GM23338 (cell line): ENCODE results near the gene MSN. TPM values are rescaled to one million over a fixed set of nuclear protein-coding genes. Genes with fewer than 3 reads are reported as not detected.

Experiments used
- ATAC-seq: fragments of 200-7000 bp; cut with Tn5 transposase; 3 replicates; pipeline ENCODE4 v1.9.1; 2020
- DNase-seq: peaks from one replicate; pipeline ENCODE4 v3.0.0-alpha.2; 2015; ENCODE audit warnings: low spot score
- H2AFZ ChIP-seq: fragments of 200-600 bp; sonication (generic); 2 replicates; pipeline ENCODE4 v1.8.0; 2016; ENCODE audit warnings: antibody characterized with exemption, mild to moderate bottlenecking, moderate library complexity
- H3F3A ChIP-seq: fragments of 200-600 bp; sonication (generic); replicated peaks from 2 replicates; pipeline ENCODE4 v1.8.0; 2017; ENCODE audit warnings: antibody characterized with exemption, mixed run types, low read depth
- H3K27ac ChIP-seq: fragments of 200-600 bp; sonication (generic); 2 replicates; pipeline ENCODE4 v1.6.1; 2016; ENCODE audit warnings: low read depth
- H3K27me3 ChIP-seq: fragments of 200-600 bp; sonication (generic); 2 replicates; pipeline ENCODE4 v1.8.0; 2016; ENCODE audit warnings: mild to moderate bottlenecking, mixed run types, moderate library complexity; ENCODE audit not compliant: insufficient read depth
- H3K36me3 ChIP-seq: fragments of 200-600 bp; sonication (generic); 2 replicates; pipeline ENCODE4 v1.8.0; 2016; ENCODE audit warnings: mild to moderate bottlenecking; ENCODE audit not compliant: insufficient read depth
- H3K4me1 ChIP-seq: fragments of 200-600 bp; sonication (generic); 2 replicates; pipeline ENCODE4 v1.8.0; 2016; ENCODE audit warnings: mild to moderate bottlenecking, moderate library complexity; ENCODE audit not compliant: insufficient read depth
- H3K4me2 ChIP-seq: fragments of 200-600 bp; sonication (generic); 2 replicates; pipeline ENCODE4 v1.7.1; 2017; ENCODE audit warnings: mixed run types
- H3K4me3 ChIP-seq: fragments of 200-600 bp; sonication (generic); 2 replicates; pipeline ENCODE4 v1.6.1; 2016; ENCODE audit warnings: mixed run types
- H3K79me2 ChIP-seq: fragments of 200-600 bp; sonication (generic); replicated peaks from 2 replicates; pipeline ENCODE4 v1.8.0; 2017; ENCODE audit warnings: mild to moderate bottlenecking; ENCODE audit not compliant: insufficient read depth
- H3K9me2 ChIP-seq: fragments of 200-600 bp; sonication (generic); 2 replicates; pipeline ENCODE4 v1.8.0; 2017; ENCODE audit not compliant: insufficient read depth
- H4K20me1 ChIP-seq: fragments of 200-600 bp; sonication (generic); replicated peaks from 2 replicates; pipeline ENCODE4 v1.8.0; 2017; ENCODE audit warnings: mild to moderate bottlenecking; ENCODE audit not compliant: insufficient read depth
- H3K27ac Mint-ChIP-seq: 2 replicates; pipeline ENCODE4 v1.8.0; 2020; ENCODE audit warnings: inconsistent platforms, mild to moderate bottlenecking, moderate library complexity, mixed read lengths
- H3K27me3 Mint-ChIP-seq: 3 replicates; pipeline ENCODE4 v1.8.0; 2022; ENCODE audit warnings: low read depth, mild to moderate bottlenecking, moderate library complexity, mixed read lengths, inconsistent platforms; ENCODE audit not compliant: insufficient read depth, poor library complexity
- H3K36me3 Mint-ChIP-seq: 3 replicates; pipeline ENCODE4 v1.8.0; 2021; ENCODE audit warnings: low read depth, mild to moderate bottlenecking, inconsistent platforms, moderate library complexity, mixed read lengths
- H3K4me1 Mint-ChIP-seq: 3 replicates; pipeline ENCODE4 v1.8.0; 2020; ENCODE audit warnings: mild to moderate bottlenecking, inconsistent platforms, mixed read lengths
- H3K4me3 Mint-ChIP-seq: 3 replicates; pipeline ENCODE4 v1.8.0; 2021; ENCODE audit warnings: moderate library complexity, mild to moderate bottlenecking, inconsistent platforms, mixed read lengths
- H3K9me3 Mint-ChIP-seq: 3 replicates; pipeline ENCODE4 v1.8.0; 2020; ENCODE audit warnings: moderate library complexity, mild to moderate bottlenecking, inconsistent platforms, mixed read lengths
- CREB1 ChIP-seq: fragments of 250-450 bp; sonication (Bioruptor Pico); IDR thresholded peaks from 2 replicates; pipeline ENCODE4 v1.5.0; 2020; ENCODE audit warnings: low read depth, mild to moderate bottlenecking, moderate library complexity
- EZH2 ChIP-seq: fragments of 200-600 bp; sonication (generic); IDR thresholded peaks from one replicate; pipeline ENCODE4 v1.8.0; 2017; ENCODE audit warnings: antibody characterized with exemption, mild to moderate bottlenecking, low read depth; ENCODE audit not compliant: unreplicated experiment
- NANOG ChIP-seq: IDR thresholded peaks from 2 replicates; pipeline ENCODE4 v1.6.1; 2016; ENCODE audit warnings: antibody characterized with exemption, borderline replicate concordance
- POLR2AphosphoS5 ChIP-seq: IDR thresholded peaks from 2 replicates; pipeline ENCODE4 v1.6.1; 2016; ENCODE audit warnings: antibody characterized with exemption, low read depth
- STAT1 ChIP-seq: IDR thresholded peaks from one replicate; pipeline ENCODE4 v1.6.1; 2016; ENCODE audit warnings: antibody characterized with exemption; ENCODE audit not compliant: unreplicated experiment
- ZNF114 ChIP-seq: fragments of 250-450 bp; sonication (Bioruptor Pico); IDR thresholded peaks from 2 replicates; pipeline ENCODE4 v1.5.0; 2020; ENCODE audit warnings: mild to moderate bottlenecking, moderate library complexity
- ZNF331 ChIP-seq: fragments of 250-450 bp; sonication (Bioruptor Pico); IDR thresholded peaks from 2 replicates; pipeline ENCODE4 v1.5.0; 2020; ENCODE audit warnings: low read depth, mild to moderate bottlenecking, moderate library complexity
- polyA plus RNA-seq: library from polyadenylated mRNA; unstranded; fragments of >200 nt; fragmentation: Nextera tagmentation; extraction: Ambion mirVana; gene quantifications from 2 replicates; pipeline ENCODE4 v1.2.1, GENCODE V29; 2016
- total RNA-seq: library from RNA; depleted of rRNA; stranded (reverse); fragments of >200 nt; shearing (Covaris generic); gene quantifications from 2 replicates; pipeline ENCODE4 v1.2.3, GENCODE V29; 2014
- TF ChIP-seq, protein P1 (sequence below): fragments of 250-450 bp; sonication (Bioruptor Pico); IDR thresholded peaks from 2 replicates; pipeline ENCODE4 v1.5.0; 2020; ENCODE audit warnings: mild to moderate bottlenecking, moderate library complexity

MSN gene
- total and polyA plus RNA-seq, 2 experiments from 2014 or later = 49.2 to 120 TPM

GRCh38 chrX:65630771-65631170 lies 36.7 kb upstream of the MSN start (continued):
- TF ChIP-seq, protein P1, sequence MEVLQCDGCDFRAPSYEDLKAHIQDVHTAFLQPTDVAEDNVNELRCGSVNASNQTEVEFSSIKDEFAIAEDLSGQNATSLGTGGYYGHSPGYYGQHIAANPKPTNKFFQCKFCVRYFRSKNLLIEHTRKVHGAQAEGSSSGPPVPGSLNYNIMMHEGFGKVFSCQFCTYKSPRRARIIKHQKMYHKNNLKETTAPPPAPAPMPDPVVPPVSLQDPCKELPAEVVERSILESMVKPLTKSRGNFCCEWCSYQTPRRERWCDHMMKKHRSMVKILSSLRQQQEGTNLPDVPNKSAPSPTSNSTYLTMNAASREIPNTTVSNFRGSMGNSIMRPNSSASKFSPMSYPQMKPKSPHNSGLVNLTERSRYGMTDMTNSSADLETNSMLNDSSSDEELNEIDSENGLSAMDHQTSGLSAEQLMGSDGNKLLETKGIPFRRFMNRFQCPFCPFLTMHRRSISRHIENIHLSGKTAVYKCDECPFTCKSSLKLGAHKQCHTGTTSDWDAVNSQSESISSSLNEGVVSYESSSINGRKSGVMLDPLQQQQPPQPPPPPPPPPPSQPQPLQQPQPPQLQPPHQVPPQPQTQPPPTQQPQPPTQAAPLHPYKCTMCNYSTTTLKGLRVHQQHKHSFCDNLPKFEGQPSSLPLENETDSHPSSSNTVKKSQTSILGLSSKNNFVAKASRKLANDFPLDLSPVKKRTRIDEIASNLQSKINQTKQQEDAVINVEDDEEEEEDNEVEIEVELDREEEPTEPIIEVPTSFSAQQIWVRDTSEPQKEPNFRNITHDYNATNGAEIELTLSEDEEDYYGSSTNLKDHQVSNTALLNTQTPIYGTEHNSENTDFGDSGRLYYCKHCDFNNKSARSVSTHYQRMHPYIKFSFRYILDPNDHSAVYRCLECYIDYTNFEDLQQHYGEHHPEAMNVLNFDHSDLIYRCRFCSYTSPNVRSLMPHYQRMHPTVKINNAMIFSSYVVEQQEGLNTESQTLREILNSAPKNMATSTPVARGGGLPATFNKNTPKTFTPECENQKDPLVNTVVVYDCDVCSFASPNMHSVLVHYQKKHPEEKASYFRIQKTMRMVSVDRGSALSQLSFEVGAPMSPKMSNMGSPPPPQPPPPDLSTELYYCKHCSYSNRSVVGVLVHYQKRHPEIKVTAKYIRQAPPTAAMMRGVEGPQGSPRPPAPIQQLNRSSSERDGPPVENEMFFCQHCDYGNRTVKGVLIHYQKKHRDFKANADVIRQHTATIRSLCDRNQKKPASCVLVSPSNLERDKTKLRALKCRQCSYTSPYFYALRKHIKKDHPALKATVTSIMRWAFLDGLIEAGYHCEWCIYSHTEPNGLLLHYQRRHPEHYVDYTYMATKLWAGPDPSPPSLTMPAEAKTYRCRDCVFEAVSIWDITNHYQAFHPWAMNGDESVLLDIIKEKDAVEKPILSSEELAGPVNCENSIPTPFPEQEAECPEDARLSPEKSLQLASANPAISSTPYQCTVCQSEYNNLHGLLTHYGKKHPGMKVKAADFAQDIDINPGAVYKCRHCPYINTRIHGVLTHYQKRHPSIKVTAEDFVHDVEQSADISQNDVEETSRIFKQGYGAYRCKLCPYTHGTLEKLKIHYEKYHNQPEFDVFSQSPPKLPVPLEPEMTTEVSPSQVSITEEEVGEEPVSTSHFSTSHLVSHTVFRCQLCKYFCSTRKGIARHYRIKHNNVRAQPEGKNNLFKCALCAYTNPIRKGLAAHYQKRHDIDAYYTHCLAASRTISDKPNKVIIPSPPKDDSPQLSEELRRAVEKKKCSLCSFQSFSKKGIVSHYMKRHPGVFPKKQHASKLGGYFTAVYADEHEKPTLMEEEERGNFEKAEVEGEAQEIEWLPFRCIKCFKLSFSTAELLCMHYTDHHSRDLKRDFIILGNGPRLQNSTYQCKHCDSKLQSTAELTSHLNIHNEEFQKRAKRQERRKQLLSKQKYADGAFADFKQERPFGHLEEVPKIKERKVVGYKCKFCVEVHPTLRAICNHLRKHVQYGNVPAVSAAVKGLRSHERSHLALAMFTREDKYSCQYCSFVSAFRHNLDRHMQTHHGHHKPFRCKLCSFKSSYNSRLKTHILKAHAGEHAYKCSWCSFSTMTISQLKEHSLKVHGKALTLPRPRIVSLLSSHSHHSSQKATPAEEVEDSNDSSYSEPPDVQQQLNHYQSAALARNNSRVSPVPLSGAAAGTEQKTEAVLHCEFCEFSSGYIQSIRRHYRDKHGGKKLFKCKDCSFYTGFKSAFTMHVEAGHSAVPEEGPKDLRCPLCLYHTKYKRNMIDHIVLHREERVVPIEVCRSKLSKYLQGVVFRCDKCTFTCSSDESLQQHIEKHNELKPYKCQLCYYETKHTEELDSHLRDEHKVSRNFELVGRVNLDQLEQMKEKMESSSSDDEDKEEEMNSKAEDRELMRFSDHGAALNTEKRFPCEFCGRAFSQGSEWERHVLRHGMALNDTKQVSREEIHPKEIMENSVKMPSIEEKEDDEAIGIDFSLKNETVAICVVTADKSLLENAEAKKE (CRISPR knock-in tag) = no peak
- TF ChIP-seq ZNF114 (CRISPR knock-in tag) = no peak
- no peak for TF ChIP-seq NANOG
- TF ChIP-seq EZH2 = no peak

DNA sequence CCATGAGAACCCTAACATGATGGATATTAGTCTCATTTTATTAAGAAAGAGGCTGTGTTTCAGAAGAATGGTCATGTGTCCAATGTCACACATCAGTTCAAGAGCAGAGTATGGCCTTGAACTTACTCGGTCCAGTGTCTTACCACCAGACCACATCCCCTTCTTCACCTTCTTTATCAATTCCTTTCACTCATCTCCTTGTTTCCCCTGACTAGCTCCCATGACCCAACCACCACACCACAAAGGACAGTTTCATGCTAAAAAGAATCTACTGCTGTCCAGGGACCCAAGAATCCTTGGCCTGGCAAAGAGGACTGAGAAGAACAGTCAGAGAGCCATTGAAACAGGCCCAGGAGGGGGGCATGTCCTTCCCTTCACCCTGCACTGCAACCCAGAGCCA lies 33.6 kb upstream of the MSN start:
- no peak for DNase-seq
- H3K79me2 ChIP-seq = no peaks in the 10 kb centered on the region
- peaks cover 8% of the 10 kb centered on the region for H3K9me3 Mint-ChIP-seq

GRCh38 chrX:65634732-65635131 lies 32.7 kb upstream of the MSN start:
- Mint-ChIP-seq H3K36me3 (no peaks in the 10 kb centered on the region), H3K27me3 (peaks cover 2% of the 10 kb centered on the region), H3K27ac (no peak overlapping the region), H3K9me3 (no peaks in the 10 kb centered on the region; the same call in 2 of the 3 replicates), H3K4me3 (no peak overlapping the region), H3K4me1 (no peaks in the 10 kb centered on the region)
- Histone ChIP-seq H3F3A (no peaks in the 10 kb centered on the region), H3K9me2 (no peaks in the 10 kb centered on the region), H3K27me3 (no peaks in the 10 kb centered on the region), H3K27ac (no peak overlapping the region), H2AFZ (no peak overlapping the region), H4K20me1 (no peaks in the 10 kb centered on the region), H3K4me1 (no peaks in the 10 kb centered on the region), H3K4me3 (no peak overlapping the region), H3K4me2 (no peak overlapping the region), H3K79me2 (no peaks in the 10 kb centered on the region), H3K36me3 (no peaks in the 10 kb centered on the region)
- ATAC-seq = no peak
- no peak for DNase-seq
- no peak for TF ChIP-seq EZH2
- TF ChIP-seq POLR2AphosphoS5 = no peak
- no peak for TF ChIP-seq ZNF114 (CRISPR knock-in tag)
- TF ChIP-seq ZNF331 (CRISPR knock-in tag) = no peak
- no peak for TF ChIP-seq STAT1
- TF ChIP-seq CREB1 (CRISPR knock-in tag) = no peak

More for the DNA sequence above, 33.6 kb upstream of the MSN start:
- Histone ChIP-seq H4K20me1 (no peaks in the 10 kb centered on the region), H3K4me3 (no peak overlapping the region), H3K36me3 (no peaks in the 10 kb centered on the region), H3K9me2 (no peaks in the 10 kb centered on the region), H2AFZ (no peak overlapping the region), H3K27ac (no peak overlapping the region), H3K4me1 (no peaks in the 10 kb centered on the region), H3K27me3 (no peaks in the 10 kb centered on the region), H3K4me2 (no peak overlapping the region), H3F3A (no peaks in the 10 kb centered on the region)
- H3K4me3 Mint-ChIP-seq = no peak overlapping the region
- no peak for TF ChIP-seq STAT1
- no peak for ATAC-seq
- H3K4me1 Mint-ChIP-seq = no peaks in the 10 kb centered on the region
- no peaks in the 10 kb centered on the region for H3K36me3 Mint-ChIP-seq
- peaks cover 2% of the 10 kb centered on the region for H3K27me3 Mint-ChIP-seq
- no peak overlapping the region for H3K27ac Mint-ChIP-seq
